HepG2 (cell line): ENCODE results near the gene TSSK6. TPM values are rescaled to one million over a fixed set of nuclear protein-coding genes. Genes with fewer than 3 reads are reported as not detected.

Source experiments
- ATAC-seq: fragments of 200-7000 bp; cut with Tn5 transposase; 3 replicates; pipeline ENCODE4 v1.9.1; 2020; ENCODE audit warnings: mild to moderate bottlenecking, moderate library complexity
- BruUV-seq: library from RNA; stranded (reverse); fragments of 400-500 nt; replicated peaks from 2 replicates; lab custom pipeline; 2021; lab: Mats Ljungman, UMichigan
- CTCF ChIA-PET: fragments of 300-600 bp; formaldehyde crosslinking; extraction: SDS; loops from one replicate; lab custom pipeline; 2021; ENCODE audit warnings: low total read pairs, inconsistent platforms, low intra/inter-chr PET ratio; lab: Yijun Ruan, JAX
- POLR2A ChIA-PET: fragments of 350-600 bp; sonication (Branson Sonifier 250); formaldehyde crosslinking; loops from one replicate; lab custom pipeline; 2020; ENCODE audit warnings: antibody characterized with exemption, inconsistent platforms; lab: Yijun Ruan, JAX
- DNase-seq: peaks from one replicate; pipeline ENCODE4 v3.0.0-alpha.2; 2015; ENCODE audit warnings: low spot score
- FAIRE-seq: peaks from 3 replicates; lab custom pipeline; 2011; peaks lifted over from hg19 to GRCh38; lab: Jason Lieb, UNC
- H2AFZ ChIP-seq: one replicate; pipeline ENCODE4 v1.6.1; 2011; ENCODE audit warnings: low read length, inconsistent platforms
- H3K27ac ChIP-seq: fragments of 300-600 bp; 3 replicates; pipeline ENCODE4 v1.8.0; 2011; ENCODE audit warnings: mixed run types, mild to moderate bottlenecking, mixed read lengths, low read length, inconsistent platforms; ENCODE audit not compliant: insufficient read depth; ENCODE audit errors: extremely low read length
- H3K27me3 ChIP-seq, 2 experiments: fragments of 200-600 bp in 1 of 2; 2 replicates in 1 of 2; 3 replicates in 1 of 2; pipeline versions ENCODE4 v1.6.0 to v1.8.0; 2011; ENCODE audit warnings: low read length in 2 of 2, mild to moderate bottlenecking in 2 of 2, moderate library complexity in 2 of 2, inconsistent platforms in 1 of 2; ENCODE audit not compliant: insufficient read depth in 2 of 2, control insufficient read depth in 1 of 2
- H3K36me3 ChIP-seq, 2 experiments: fragments of 200-600 bp in 1 of 2; replicated peaks in 1 of 2; 2 replicates in 1 of 2; 3 replicates in 1 of 2; pipeline versions ENCODE4 v1.5.1 to v1.8.0; 2011; ENCODE audit warnings: low read length in 2 of 2, inconsistent platforms in 1 of 2; ENCODE audit not compliant: insufficient read depth in 2 of 2, control insufficient read depth in 1 of 2
- H3K4me1 ChIP-seq: 2 replicates; pipeline ENCODE4 v1.5.1; 2012; ENCODE audit warnings: low read length, inconsistent platforms; ENCODE audit not compliant: insufficient read depth
- H3K4me2 ChIP-seq: 2 replicates; pipeline ENCODE4 v1.6.0; 2011; ENCODE audit warnings: low read depth, low read length, inconsistent platforms
- H3K4me3 ChIP-seq, 3 experiments: fragments of 200-600 bp in 1 of 3; sonication (generic), shearing (Covaris generic) in 1 of 3; replicated peaks in 1 of 3; 2 replicates each; pipeline ENCODE4 v1.5.1; 2011 to 2016; ENCODE audit warnings: low read length in 3 of 3, inconsistent platforms in 2 of 3, low read depth in 2 of 3, mild to moderate bottlenecking in 2 of 3, control low read depth in 1 of 3, mixed read lengths in 1 of 3; ENCODE audit not compliant: insufficient read depth in 1 of 3
- H3K79me2 ChIP-seq: one replicate; pipeline ENCODE4 v1.6.1; 2011; ENCODE audit warnings: low read length, inconsistent platforms; ENCODE audit not compliant: insufficient read depth
- H3K9ac ChIP-seq: 2 replicates; pipeline ENCODE4 v1.6.0; 2011; ENCODE audit warnings: mild to moderate bottlenecking, low read depth, low read length, inconsistent platforms; ENCODE audit not compliant: insufficient read depth
- H3K9me3 ChIP-seq: 2 replicates; pipeline ENCODE4 v1.5.1; 2012; ENCODE audit warnings: mild to moderate bottlenecking, low read length
- H4K20me1 ChIP-seq: 2 replicates; pipeline ENCODE4 v1.6.0; 2011; ENCODE audit warnings: inconsistent platforms, mild to moderate bottlenecking, low read length, moderate library complexity; ENCODE audit not compliant: insufficient read depth
- BRF2 ChIP-seq: sonication (generic); formaldehyde crosslinking; IDR thresholded peaks from 2 replicates; pipeline ENCODE4 v1.8.1; 2022; ENCODE audit warnings: mild to moderate bottlenecking, missing genetic modification reagents
- CTCF ChIP-seq: sonication (generic); formaldehyde crosslinking; IDR thresholded peaks from 2 replicates; pipeline ENCODE4 v1.5.0; 2020; ENCODE audit warnings: mild to moderate bottlenecking, missing genetic modification reagents, moderate library complexity
- E2F2 ChIP-seq: sonication (generic); formaldehyde crosslinking; IDR thresholded peaks from 2 replicates; pipeline ENCODE4 v1.4.0; 2020; ENCODE audit warnings: missing genetic modification reagents, borderline replicate concordance
- IRF9 ChIP-seq: sonication (generic); formaldehyde crosslinking; IDR thresholded peaks from 2 replicates; pipeline ENCODE4 v1.8.0; 2022; ENCODE audit warnings: missing genetic modification reagents, mild to moderate bottlenecking, borderline replicate concordance
- NAIF1 ChIP-seq: sonication (generic); formaldehyde crosslinking; IDR thresholded peaks from 2 replicates; pipeline ENCODE4 v1.5.0; 2020; ENCODE audit warnings: mild to moderate bottlenecking, missing genetic modification reagents, borderline replicate concordance
- STAG1 ChIP-seq: sonication (generic); formaldehyde crosslinking; IDR thresholded peaks from 2 replicates; pipeline ENCODE4 v1.4.0; 2020; ENCODE audit warnings: missing genetic modification reagents
- ZMYM3 ChIP-seq: sonication (generic); formaldehyde crosslinking; IDR thresholded peaks from 2 replicates; pipeline ENCODE4 v1.5.1; 2020; ENCODE audit warnings: mild to moderate bottlenecking, missing genetic modification reagents
- ZNF121 ChIP-seq: sonication (generic); formaldehyde crosslinking; IDR thresholded peaks from 2 replicates; pipeline ENCODE4 v1.5.0; 2020; ENCODE audit warnings: mild to moderate bottlenecking, missing genetic modification reagents
- ZNF281 ChIP-seq: sonication (generic); formaldehyde crosslinking; IDR thresholded peaks from 2 replicates; pipeline ENCODE4 v1.4.0; 2020; ENCODE audit warnings: missing genetic modification reagents, borderline replicate concordance
- ZNF296 ChIP-seq: sonication (generic); formaldehyde crosslinking; conservative IDR thresholded peaks from 2 replicates; pipeline ENCODE4 v1.5.0; 2020; ENCODE audit warnings: mild to moderate bottlenecking, missing genetic modification reagents
- ZNF430 ChIP-seq: sonication (generic); formaldehyde crosslinking; IDR thresholded peaks from 2 replicates; pipeline ENCODE4 v1.9.0; 2021; ENCODE audit warnings: mild to moderate bottlenecking, missing genetic modification reagents
- ZNF496 ChIP-seq: sonication (generic); formaldehyde crosslinking; IDR thresholded peaks from 2 replicates; pipeline ENCODE4 v1.8.1; 2023; ENCODE audit warnings: mild to moderate bottlenecking, moderate library complexity, missing genetic modification reagents; ENCODE audit not compliant: insufficient replicate concordance
- WGBS: methylation state at CpG from one replicate; pipeline ENCODE4 v1.1.6; 2017; ENCODE audit warnings: low lambda C conversion rate; 5-methylcytosine and 5-hydroxymethylcytosine counted together
- in situ Hi-C: cut with HindIII; loops from 2 replicates; pipeline ENCODE4 v1.10.0; 2017; ENCODE audit warnings: low pct_unique_long_range_greater_than_20kb; ENCODE audit not compliant: extremely low pct_ligation_motif_present
- intact Hi-C: fragments of 100-400 bp; cut with micrococcal nuclease; formaldehyde crosslinking; loops from one replicate; pipeline ENCODE4 v1.10.0; 2022; ENCODE audit not compliant: unreplicated experiment
- polyA plus RNA-seq, 8 experiments: library from polyadenylated mRNA; depleted of rRNA in 3 of 8; stranded (reverse) in 7 of 8; unstranded in 1 of 8; fragments of >200 nt; fragmentation: Illumina TruSeq in 4 of 8; extraction: Trizol in 4 of 8; gene quantifications; 2 replicates each; pipeline versions ENCODE4 v1.2.1 to v1.2.3, GENCODE V29; 2011 to 2016; ENCODE audit warnings: low read depth in 4 of 8, missing spikeins in 1 of 8, mixed read lengths in 1 of 8; ENCODE audit not compliant: insufficient read depth in 1 of 8
- total RNA-seq, 5 experiments: library from RNA; depleted of rRNA; stranded (reverse); fragments of >200 nt; fragmentation: Illumina TruSeq; extraction: Trizol; gene quantifications; 2 replicates each; pipeline ENCODE4 v1.2.3, GENCODE V29; 2016; ENCODE audit warnings: low read depth in 1 of 5

The TSSK6 gene
- total and polyA plus RNA-seq, 2 of the 13 experiments (the other 11 are each of a cell fraction or from before 2014, with no cell fraction given), result 0.71 to 1.2 TPM

GRCh38 chr19:19553670-19554069 is 38.3 kb upstream of the TSSK6 start (continued):
- TF ChIP-seq ZNF281 (CRISPR knock-in tag) (no peak), ZNF430 (no peak), BRF2 (CRISPR knock-in tag) (no peak)

- TF ChIP-seq ZNF121 (CRISPR knock-in tag) (peak; percentile 60; the same call in 1 of the 2 replicates), E2F2 (CRISPR knock-in tag) (no peak), ZMYM3 (peak; percentile 11; the same call in 1 of the 2 replicates), STAG1 (peak; percentile 46), ZNF496 (no peak), CTCF (CRISPR knock-in tag) (peak; percentile 58), IRF9 (CRISPR knock-in tag) (no peak), NAIF1 (CRISPR knock-in tag) (no peak), ZNF296 (CRISPR knock-in tag) (no peak)
- Histone ChIP-seq H3K9ac (no peak overlapping the region), H3K4me2 (no peak overlapping the region), H3K9me3 (no peaks in the 10 kb centered on the region), H3K27ac (no peak overlapping the region), H3K4me1 (no peaks in the 10 kb centered on the region), H3K79me2 (no peaks in the 10 kb centered on the region), H4K20me1 (no peaks in the 10 kb centered on the region), H3K27me3 (peaks cover 3 to 42% of the 10 kb centered on the region in 2 experiments; a peak in 4 of 5 replicates), H2AFZ (no peak overlapping the region), H3K36me3 (no peaks in the 10 kb centered on the region), H3K4me3 (no peak overlapping the region)
- BruUV-seq, result no TSS peak
- intact Hi-C loops, result no loop called here
- ChIA-PET POLR2A (no interaction called here), CTCF (no interaction called here)
- DNase-seq (no peak), ATAC-seq (peak; percentile 73), FAIRE-seq (no peak)
- in situ Hi-C loops, result loop anchor here (25.0 kb wide), 1 partner anchor 1010 kb away; the partner anchor contains the start of gene ZNF737
- WGBS, result 30% methylated on average over 1 of the region's 6 CpGs
Observed at GRCh38 chr19:19552798-19553197, 37.5 kb upstream of the TSSK6 start.
